HCT116 (cell line): ENCODE measurements around the gene SLC66A2. TPM values are rescaled to one million over a fixed set of nuclear protein-coding genes. Genes with fewer than 3 reads are reported as not detected.

Source experiments
- ATAC-seq: fragments of 200-7000 bp; cut with Tn5 transposase; 2 replicates; pipeline ENCODE4 v1.9.1; 2020; ENCODE audit warnings: mild to moderate bottlenecking, moderate library complexity
- BruUV-seq: library from RNA; stranded (reverse); fragments of 400-500 nt; replicated peaks from 2 replicates; lab custom pipeline; 2021; lab: Mats Ljungman, UMichigan
- CTCF ChIA-PET: fragments of 300-600 bp; sonication (Branson Sonifier 250); formaldehyde crosslinking; loops from one replicate; lab custom pipeline; 2021; ENCODE audit warnings: antibody characterized with exemption; lab: Charles Lee
- POLR2A ChIA-PET: fragments of 300-600, 350-600 bp; sonication (Branson Sonifier 250); formaldehyde crosslinking; loops from one replicate; lab custom pipeline; 2021; ENCODE audit warnings: antibody characterized with exemption; lab: Charles Lee
- RAD21 ChIA-PET, 2 experiments: fragments of 300-600 bp; sonication (Branson Sonifier 250); formaldehyde crosslinking; loops; one replicate each; lab custom pipeline; 2023; ENCODE audit warnings: low total read pairs in 2 of 2; ENCODE audit not compliant: uncharacterized antibody in 2 of 2, unreplicated experiment in 2 of 2, low non-redundant PET in 1 of 2; lab: Charles Lee
- DNase-seq: peaks from one replicate; pipeline ENCODE4 v3.0.0-alpha.2; 2010; ENCODE audit warnings: low read depth, low spot score
- H2AFZ ChIP-seq: fragments of 200-600 bp; shearing (Covaris generic), sonication (generic); 2 replicates; pipeline ENCODE4 v1.6.1; 2017; ENCODE audit warnings: low read depth, mixed run types, mixed read lengths, antibody characterized with exemption, low read length; ENCODE audit not compliant: poor library complexity, severe bottlenecking
- H3K27ac ChIP-seq: 2 replicates; pipeline ENCODE4 v1.5.1; 2012; ENCODE audit warnings: low read depth, low read length
- H3K27me3 ChIP-seq: fragments of 200-600 bp; sonication (generic); 2 replicates; pipeline ENCODE4 v1.6.1; 2016; ENCODE audit warnings: mixed run types, low read length, mixed read lengths; ENCODE audit not compliant: insufficient read depth
- H3K36me3 ChIP-seq, 2 experiments: fragments of 200-500 bp in 1 of 2; fragments of 200-600 bp in 1 of 2; sonication (Bioruptor generic) in 1 of 2; sonication (generic) in 1 of 2; 2 replicates each; pipeline versions ENCODE4 v1.5.1 to v1.6.1; 2014 to 2016; ENCODE audit warnings: low read length in 2 of 2, inconsistent platforms in 1 of 2, mixed read lengths in 1 of 2, mixed run types in 1 of 2; ENCODE audit not compliant: insufficient read depth in 2 of 2, control insufficient read depth in 1 of 2
- H3K4me1 ChIP-seq, 2 experiments: fragments of 200-600 bp in 1 of 2; sonication (generic) in 1 of 2; 2 replicates each; pipeline versions ENCODE4 v1.5.1 to v1.6.1; 2012 to 2017; ENCODE audit warnings: low read length in 2 of 2, inconsistent platforms in 1 of 2, mild to moderate bottlenecking in 1 of 2, mixed read lengths in 1 of 2, mixed run types in 1 of 2, moderate library complexity in 1 of 2; ENCODE audit not compliant: insufficient read depth in 2 of 2, control insufficient read depth in 1 of 2
- H3K4me2 ChIP-seq: fragments of 200-600 bp; sonication (generic); 2 replicates; pipeline ENCODE4 v1.6.1; 2017; ENCODE audit warnings: mixed run types, low read length, mixed read lengths
- H3K4me3 ChIP-seq, 2 experiments: fragments of 200-600 bp in 1 of 2; sonication (generic) in 1 of 2; replicated peaks in 1 of 2; 2 replicates each; pipeline ENCODE4 v1.5.1; 2011 to 2016; ENCODE audit warnings: low read length in 2 of 2, control low read depth in 1 of 2, low read depth in 1 of 2, mild to moderate bottlenecking in 1 of 2, mixed read lengths in 1 of 2, mixed run types in 1 of 2
- H3K79me2 ChIP-seq: fragments of 200-600 bp; sonication (generic); 2 replicates; pipeline ENCODE4 v1.6.1; 2017; ENCODE audit warnings: mild to moderate bottlenecking, mixed run types, low read length, moderate library complexity, mixed read lengths; ENCODE audit not compliant: insufficient read depth
- H3K9ac ChIP-seq: fragments of 200-600 bp; sonication (generic); 2 replicates; pipeline ENCODE4 v1.6.1; 2016; ENCODE audit warnings: low read length, mixed read lengths
- H3K9me2 ChIP-seq: fragments of 200-600 bp; sonication (generic), shearing (Covaris generic); 2 replicates; pipeline ENCODE4 v1.6.1; 2017; ENCODE audit warnings: mixed run types, mild to moderate bottlenecking, moderate library complexity; ENCODE audit not compliant: insufficient read depth
- H3K9me3 ChIP-seq, 2 experiments: fragments of 200-500 bp in 1 of 2; fragments of 200-600 bp in 1 of 2; sonication (Bioruptor generic) in 1 of 2; sonication (generic) in 1 of 2; 2 replicates each; pipeline ENCODE4 v1.6.1; 2014 to 2017; ENCODE audit warnings: low read length in 2 of 2, mixed read lengths in 2 of 2, inconsistent platforms in 1 of 2, low read depth in 1 of 2, mild to moderate bottlenecking in 1 of 2, mixed run types in 1 of 2, moderate library complexity in 1 of 2; ENCODE audit not compliant: control insufficient read depth in 1 of 2, insufficient read depth in 1 of 2
- H4K20me1 ChIP-seq: fragments of 200-600 bp; sonication (generic), shearing (Covaris generic); 2 replicates; pipeline ENCODE4 v1.6.1; 2017; ENCODE audit warnings: mixed run types, mild to moderate bottlenecking, moderate library complexity; ENCODE audit not compliant: insufficient read depth
- CBX3 ChIP-seq: IDR thresholded peaks from 2 replicates; pipeline ENCODE4 v1.6.1; 2012; ENCODE audit warnings: low read depth
- CTCF ChIP-seq, 3 experiments: fragments of 200-600 bp in 1 of 3; sonication (generic) in 1 of 3; IDR thresholded peaks in 2 of 3; conservative IDR thresholded peaks in 1 of 3; 2 replicates each; pipeline ENCODE4 v1.5.1; 2012 to 2017; ENCODE audit warnings: low read depth in 2 of 3, low read length in 2 of 3, antibody characterized with exemption in 1 of 3, borderline replicate concordance in 1 of 3, control low read depth in 1 of 3, mild to moderate bottlenecking in 1 of 3, mixed read lengths in 1 of 3, mixed run types in 1 of 3, moderate library complexity in 1 of 3; ENCODE audit not compliant: insufficient read depth in 1 of 3
- MAX ChIP-seq: IDR thresholded peaks from 2 replicates; pipeline ENCODE4 v1.6.1; 2012
- POLR2A ChIP-seq: IDR thresholded peaks from 2 replicates; pipeline ENCODE4 v1.7.0; 2011; ENCODE audit warnings: borderline replicate concordance; ENCODE audit not compliant: insufficient read depth, insufficient read length; ENCODE audit errors: extremely low read depth
- RAD21 ChIP-seq: IDR thresholded peaks from 2 replicates; pipeline ENCODE4 v1.6.1; 2012; ENCODE audit warnings: low read depth, mild to moderate bottlenecking
- SIN3A ChIP-seq: IDR thresholded peaks from 2 replicates; pipeline ENCODE4 v1.6.1; 2012; ENCODE audit warnings: low read depth
- SP1 ChIP-seq: IDR thresholded peaks from 2 replicates; pipeline ENCODE4 v1.6.1; 2012; ENCODE audit warnings: low read depth
- SRF ChIP-seq: IDR thresholded peaks from 2 replicates; pipeline ENCODE4 v1.6.1; 2012; ENCODE audit warnings: low read depth
- ZFX ChIP-seq: fragments of 450-650 bp; IDR thresholded peaks from 2 replicates; pipeline ENCODE4 v1.6.1; 2017
- intact Hi-C: fragments of 100-400 bp; cut with micrococcal nuclease; formaldehyde crosslinking; loops from 2 replicates; pipeline ENCODE4 v1.10.0; 2022
- total RNA-seq: library from RNA; stranded (reverse); gene quantifications from one replicate; pipeline ENCODE4 v1.2.1, GENCODE V29; 2021; ENCODE audit not compliant: unreplicated experiment

The SLC66A2 gene
- total RNA-seq, 1 experiment from 2014 or later = 44.9 TPM

GRCh38 chr18:79855147-79855933 lies 96.1 kb downstream of the SLC66A2 start:
- Histone ChIP-seq H3K27me3 (no peaks in the 10 kb centered on the region), H3K9me3 (no peaks in the 10 kb centered on the region), H3K36me3 (no peaks in the 10 kb centered on the region), H3K9ac (no peak overlapping the region), H3K9me2 (no peaks in the 10 kb centered on the region), H3K4me1 (no peaks in the 10 kb centered on the region; a peak in 1 of 4 replicates), H3K79me2 (no peaks in the 10 kb centered on the region), H4K20me1 (no peaks in the 10 kb centered on the region), H3K4me3 (no peak overlapping the region), H3K27ac (no peak overlapping the region), H2AFZ (no peak overlapping the region), H3K4me2 (no peak overlapping the region)
- DNase-seq (no peak), ATAC-seq (no peak)
- CTCF ChIA-PET = no interaction called here
- no peak for TF ChIP-seq POLR2A
- TF ChIP-seq MAX = no peak
- no peak for TF ChIP-seq CTCF (IDR thresholded peaks at IDR 0.05 in 2 of 3, conservative IDR thresholded peaks at IDR 0.05 in 1 of 3; ENCODE audit: borderline replicate concordance in 1 of 3, insufficient read depth in 1 of 3, low read depth in 2 of 3, low read length in 2 of 3)
- TF ChIP-seq RAD21 = no peak
- TF ChIP-seq ZFX = no peak
- no peak for TF ChIP-seq CBX3
- no peak for TF ChIP-seq SIN3A
- no peak for TF ChIP-seq SRF
- no peak for TF ChIP-seq SP1
- intact Hi-C loops = no loop called here
- RAD21 ChIA-PET = no interaction called here
- POLR2A ChIA-PET = no interaction called here
- no TSS peak for BruUV-seq
